ENCODE data around the gene MAST4. TPM values are rescaled to one million over a fixed set of nuclear protein-coding genes. Genes with fewer than 3 reads are reported as not detected.

MAST4 gene
- polyA plus RNA-seq, 1 donor (not counting 4 experiments of a cell fraction or from before 2014, with no cell fraction given): 19.8 TPM

DNA sequence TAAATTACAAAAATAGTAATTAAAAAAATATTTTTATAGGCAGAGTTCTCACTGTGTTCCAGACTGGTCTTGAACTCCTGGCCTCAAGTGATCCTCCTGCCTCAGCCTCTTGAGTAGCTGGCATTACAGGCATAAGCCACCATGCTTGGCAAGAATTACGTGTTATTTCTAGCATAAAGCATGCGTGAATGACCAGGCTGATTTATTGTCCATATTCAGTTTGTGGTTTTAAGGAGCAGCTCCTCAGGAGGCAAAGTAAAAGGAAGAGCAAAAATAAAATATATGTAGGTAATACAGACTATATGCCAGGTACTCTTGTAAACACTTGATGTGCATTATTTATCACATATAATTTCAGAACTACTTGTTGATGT, 607.5 kb downstream of the MAST4 start:
- H3K9me1 ChIP-seq (ENCODE audit: control insufficient read depth, extremely low read depth, insufficient read depth, low read length): no peaks in the 10 kb centered on the region
- no peaks in the 10 kb centered on the region for H3K79me2 ChIP-seq (ENCODE audit: control insufficient read depth, insufficient read depth, low read length)
- no peak overlapping the region for H2AFZ ChIP-seq (ENCODE audit: control insufficient read depth, low read length)
- dilution Hi-C loops (cut with MboI; ENCODE audit: extremely low pct_ligation_motif_present, low sequenced_read_pairs): no loop called here
- peaks cover 29% of the 10 kb centered on the region for H3K4me1 ChIP-seq (ENCODE audit: control insufficient read depth, extremely low read depth, insufficient read depth, low read length)
- no peak overlapping the region for H3K4me3 ChIP-seq (ENCODE audit: control insufficient read depth in 2 of 3, extremely low read depth in 1 of 3, insufficient read depth in 2 of 3, low read depth in 1 of 3, low read length in 3 of 3)
- no peak overlapping the region for H3K9ac ChIP-seq (ENCODE audit: control insufficient read depth, extremely low read depth, insufficient read depth, low read length)
- no peaks in the 10 kb centered on the region for H4K20me1 ChIP-seq (ENCODE audit: control insufficient read depth, extremely low read depth, insufficient read depth, low read length)
- no peak for FAIRE-seq
- no peak for DNase-seq (ENCODE audit: low read depth, low spot score)
- H3K4me2 ChIP-seq (ENCODE audit: control insufficient read depth, extremely low read depth, insufficient read depth, low read depth, low read length): no peak overlapping the region
- H3K27me3 ChIP-seq (ENCODE audit: control insufficient read depth, extremely low read depth, insufficient read depth, low read length): no peaks in the 10 kb centered on the region
- H3K9me3 ChIP-seq (ENCODE audit: control insufficient read depth, low read depth, low read length): no peaks in the 10 kb centered on the region
- TF ChIP-seq, protein P1, sequence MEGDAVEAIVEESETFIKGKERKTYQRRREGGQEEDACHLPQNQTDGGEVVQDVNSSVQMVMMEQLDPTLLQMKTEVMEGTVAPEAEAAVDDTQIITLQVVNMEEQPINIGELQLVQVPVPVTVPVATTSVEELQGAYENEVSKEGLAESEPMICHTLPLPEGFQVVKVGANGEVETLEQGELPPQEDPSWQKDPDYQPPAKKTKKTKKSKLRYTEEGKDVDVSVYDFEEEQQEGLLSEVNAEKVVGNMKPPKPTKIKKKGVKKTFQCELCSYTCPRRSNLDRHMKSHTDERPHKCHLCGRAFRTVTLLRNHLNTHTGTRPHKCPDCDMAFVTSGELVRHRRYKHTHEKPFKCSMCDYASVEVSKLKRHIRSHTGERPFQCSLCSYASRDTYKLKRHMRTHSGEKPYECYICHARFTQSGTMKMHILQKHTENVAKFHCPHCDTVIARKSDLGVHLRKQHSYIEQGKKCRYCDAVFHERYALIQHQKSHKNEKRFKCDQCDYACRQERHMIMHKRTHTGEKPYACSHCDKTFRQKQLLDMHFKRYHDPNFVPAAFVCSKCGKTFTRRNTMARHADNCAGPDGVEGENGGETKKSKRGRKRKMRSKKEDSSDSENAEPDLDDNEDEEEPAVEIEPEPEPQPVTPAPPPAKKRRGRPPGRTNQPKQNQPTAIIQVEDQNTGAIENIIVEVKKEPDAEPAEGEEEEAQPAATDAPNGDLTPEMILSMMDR (optimal IDR thresholded peaks at IDR 0.05 in 1 of 3, IDR thresholded peaks at IDR 0.05 in 1 of 3, conservative IDR thresholded peaks at IDR 0.05 in 1 of 3; ENCODE audit: extremely low read depth in 1 of 3, insufficient read depth in 2 of 3, low read length in 3 of 3): no peak
- no peak for TF ChIP-seq EZH2 (IDR thresholded peaks at IDR 0.05; ENCODE audit: low read length)
- H3K36me3 ChIP-seq (ENCODE audit: control insufficient read depth in 2 of 2, extremely low read depth in 1 of 2, insufficient read depth in 2 of 2, low read length in 2 of 2): no peaks in the 10 kb centered on the region
- no peak overlapping the region for H3K27ac ChIP-seq (ENCODE audit: control insufficient read depth, insufficient read depth, low read length)

GRCh38 chr5:67204821-67205220, 608.6 kb downstream of the MAST4 start:
- Histone ChIP-seq H3K27ac (ENCODE audit: control insufficient read depth, insufficient read depth, low read length) (no peak overlapping the region), H3K36me3 (ENCODE audit: control insufficient read depth in 2 of 2, extremely low read depth in 1 of 2, insufficient read depth in 2 of 2, low read length in 2 of 2) (no peaks in the 10 kb centered on the region), H2AFZ (ENCODE audit: control insufficient read depth, low read length) (no peak overlapping the region), H3K9me3 (ENCODE audit: control insufficient read depth, low read depth, low read length) (no peaks in the 10 kb centered on the region), H3K79me2 (ENCODE audit: control insufficient read depth, insufficient read depth, low read length) (no peaks in the 10 kb centered on the region), H3K9ac (ENCODE audit: control insufficient read depth, extremely low read depth, insufficient read depth, low read length) (no peak overlapping the region), H3K9me1 (ENCODE audit: control insufficient read depth, extremely low read depth, insufficient read depth, low read length) (no peaks in the 10 kb centered on the region), H3K4me3 (ENCODE audit: control insufficient read depth in 2 of 3, extremely low read depth in 1 of 3, insufficient read depth in 2 of 3, low read depth in 1 of 3, low read length in 3 of 3) (no peak overlapping the region), H3K27me3 (ENCODE audit: control insufficient read depth, extremely low read depth, insufficient read depth, low read length) (no peaks in the 10 kb centered on the region), H4K20me1 (ENCODE audit: control insufficient read depth, extremely low read depth, insufficient read depth, low read length) (no peaks in the 10 kb centered on the region), H3K4me1 (ENCODE audit: control insufficient read depth, extremely low read depth, insufficient read depth, low read length) (peaks cover 37% of the 10 kb centered on the region), H3K4me2 (ENCODE audit: control insufficient read depth, extremely low read depth, insufficient read depth, low read depth, low read length) (no peak overlapping the region)
- TF ChIP-seq, protein P1 (optimal IDR thresholded peaks at IDR 0.05 in 1 of 3, IDR thresholded peaks at IDR 0.05 in 1 of 3, conservative IDR thresholded peaks at IDR 0.05 in 1 of 3; ENCODE audit: extremely low read depth in 1 of 3, insufficient read depth in 2 of 3, low read length in 3 of 3): no peak
- TF ChIP-seq EZH2 (IDR thresholded peaks at IDR 0.05; ENCODE audit: low read length): no peak
- no peak for FAIRE-seq
- dilution Hi-C loops (cut with MboI; ENCODE audit: extremely low pct_ligation_motif_present, low sequenced_read_pairs): no loop called here
- DNase-seq (ENCODE audit: low read depth, low spot score): no peak

All from keratinocyte (primary cell).